Measurements from ENCODE around the gene ACSL4.

ACSL4 gene

DNA sequence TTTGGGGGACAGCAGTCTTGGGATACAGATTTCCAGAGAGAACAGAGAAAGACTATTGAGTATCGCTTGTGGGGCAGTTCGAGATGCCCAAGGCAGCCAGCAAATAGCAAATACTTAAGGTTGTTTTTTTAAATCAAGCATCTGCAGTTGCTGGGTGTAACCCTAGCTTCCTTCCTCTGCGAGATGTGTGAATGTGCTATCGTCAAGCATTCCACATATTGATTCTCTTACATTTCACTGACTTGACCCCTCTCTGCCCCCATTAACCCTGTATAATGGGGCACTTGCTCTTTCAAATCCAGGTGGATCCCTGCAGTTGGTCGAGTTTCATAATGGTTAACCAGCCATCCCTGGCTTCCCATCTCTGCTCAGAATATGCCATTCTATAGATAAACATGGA is 131.6 kb downstream of the ACSL4 start:
- Histone ChIP-seq H3K4me3 (no peak overlapping the region), H3K27ac (no peak overlapping the region), H3K9ac (no peak overlapping the region), H3K9me3 (replicated peaks in 1 of 11) (peaks cover 0 to 8% (median 0%) of the 10 kb centered on the region in 11 experiments; a peak in 5 of 22 replicates), H3K4me2 (no peak overlapping the region), H3K27me3 (peaks cover 85 to 100% (median 99%) of the 10 kb centered on the region in 11 experiments), H3K36me3 (no peaks in the 10 kb centered on the region), H3K4me1 (0 out of 20 replicates have a peak, but pooled peaks cover 0 to 5% (median 0%) of the 10 kb centered on the region in 10 experiments), H4K20me1 (peaks cover 0 to 7% (median 0%) of the 10 kb centered on the region in 11 experiments; a peak in 1 of 22 replicates)
- no peak for TF ChIP-seq Cebpa-rat (IDR thresholded peaks at IDR 0.05)

- peaks cover 0 to 7% (median 0%) of the 10 kb centered on the region in 11 experiments; a peak in 1 of 22 replicates for H4K20me1 ChIP-seq
- H3K27me3 ChIP-seq, result peaks cover 84 to 98% (median 93%) of the 10 kb centered on the region in 11 experiments
- no peak for TF ChIP-seq Cebpa-rat (IDR thresholded peaks at IDR 0.05)
- H3K4me1 ChIP-seq, result 0 out of 20 replicates have a peak, but pooled peaks cover 0 to 5% (median 0%) of the 10 kb centered on the region in 10 experiments
- no peaks in the 10 kb centered on the region for H3K36me3 ChIP-seq
- H3K4me2 ChIP-seq, result no peak overlapping the region
- H3K27ac ChIP-seq, result no peak overlapping the region
- H3K9me3 ChIP-seq (replicated peaks in 1 of 11), result no peaks in the 10 kb centered on the region; a peak in 1 of 22 replicates
- no peak overlapping the region for H3K4me3 ChIP-seq
- H3K9ac ChIP-seq, result no peak overlapping the region
These were observed 132.8 kb downstream of the ACSL4 start for GRCh38 chrX:109600237-109600651.

GRCh38 chrX:109596015-109596414 is 137.0 kb downstream of the ACSL4 start:
- Histone ChIP-seq H3K9ac (no peak overlapping the region), H3K36me3 (no peaks in the 10 kb centered on the region), H3K9me3 (replicated peaks in 1 of 11) (no peaks in the 10 kb centered on the region; a peak in 1 of 22 replicates), H4K20me1 (peaks cover 0 to 7% (median 0%) of the 10 kb centered on the region in 11 experiments; a peak in 1 of 22 replicates), H3K4me3 (no peak overlapping the region), H3K27me3 (peaks cover 73 to 97% (median 86%) of the 10 kb centered on the region in 11 experiments), H3K27ac (no peak overlapping the region), H3K4me1 (peaks cover 0 to 6% (median 0%) of the 10 kb centered on the region in 10 experiments; a peak in 1 of 20 replicates), H3K4me2 (no peak overlapping the region)
- no peak for TF ChIP-seq Cebpa-rat (IDR thresholded peaks at IDR 0.05)
